PFSK-1 (cell line): ENCODE results near the gene MAP3K7.

Source experiments
- FOXP2 ChIP-seq: optimal IDR thresholded peaks from 2 replicates; pipeline ENCODE3; 2011; ENCODE audit warnings: borderline replicate concordance, control low read depth, inconsistent platforms; ENCODE audit not compliant: insufficient read depth; ENCODE audit errors: extremely low read length, extremely low read depth
- POLR2AphosphoS5 ChIP-seq: IDR thresholded peaks from 2 replicates; pipeline ENCODE4 v1.6.1; 2012; ENCODE audit warnings: low read depth, mild to moderate bottlenecking, control low read depth, low read length, moderate library complexity
- SIN3A ChIP-seq: IDR thresholded peaks from 2 replicates; pipeline ENCODE4 v1.6.1; 2012; ENCODE audit warnings: mild to moderate bottlenecking, low read length, moderate library complexity, borderline replicate concordance; ENCODE audit not compliant: insufficient read depth
- TAF1 ChIP-seq: IDR thresholded peaks from 2 replicates; pipeline ENCODE4 v1.6.1; 2012; ENCODE audit warnings: low read length, control low read depth, borderline replicate concordance; ENCODE audit not compliant: insufficient read depth
- TF ChIP-seq, protein P1 (sequence below), 2 experiments: IDR thresholded peaks; 2 replicates each; pipeline versions ENCODE4 v1.6.1 to v1.8.0; 2011 to 2012; ENCODE audit warnings: low read depth in 2 of 2, low read length in 2 of 2, control low read depth in 1 of 2, inconsistent platforms in 1 of 2, mild to moderate bottlenecking in 1 of 2, moderate library complexity in 1 of 2; ENCODE audit not compliant: insufficient read depth in 1 of 2

Gene MAP3K7

DNA sequence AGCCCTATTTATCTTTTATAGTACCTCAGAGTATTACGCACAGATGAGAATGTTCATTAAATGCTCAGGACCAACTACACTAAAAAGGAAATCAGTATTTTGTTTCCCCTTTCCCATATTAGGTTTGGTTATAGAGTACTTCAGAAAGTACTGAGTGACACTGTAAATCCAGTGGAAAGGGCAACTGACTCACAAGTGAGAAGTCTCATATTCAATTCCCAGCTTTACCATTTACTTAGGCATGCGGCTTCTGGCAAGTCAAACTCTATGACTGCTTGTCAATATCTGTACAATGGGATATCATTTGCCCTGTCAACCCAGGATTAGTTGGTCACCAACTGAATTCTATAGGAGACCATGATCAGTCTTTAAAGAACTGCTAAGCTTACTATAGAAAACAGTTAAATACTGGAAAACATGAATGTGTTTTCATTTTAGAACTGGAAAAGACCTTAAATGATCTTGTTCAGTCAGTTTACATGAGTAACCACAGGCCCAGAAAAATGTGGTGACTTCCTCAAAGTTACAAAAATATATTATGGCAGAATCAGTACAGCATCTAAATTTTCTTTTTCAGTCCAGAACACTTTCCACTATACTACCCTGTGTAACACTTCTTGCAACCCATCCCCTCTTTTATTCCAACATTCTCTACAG lies 3.6 kb downstream of the MAP3K7 start:
- TF ChIP-seq, protein P1, sequence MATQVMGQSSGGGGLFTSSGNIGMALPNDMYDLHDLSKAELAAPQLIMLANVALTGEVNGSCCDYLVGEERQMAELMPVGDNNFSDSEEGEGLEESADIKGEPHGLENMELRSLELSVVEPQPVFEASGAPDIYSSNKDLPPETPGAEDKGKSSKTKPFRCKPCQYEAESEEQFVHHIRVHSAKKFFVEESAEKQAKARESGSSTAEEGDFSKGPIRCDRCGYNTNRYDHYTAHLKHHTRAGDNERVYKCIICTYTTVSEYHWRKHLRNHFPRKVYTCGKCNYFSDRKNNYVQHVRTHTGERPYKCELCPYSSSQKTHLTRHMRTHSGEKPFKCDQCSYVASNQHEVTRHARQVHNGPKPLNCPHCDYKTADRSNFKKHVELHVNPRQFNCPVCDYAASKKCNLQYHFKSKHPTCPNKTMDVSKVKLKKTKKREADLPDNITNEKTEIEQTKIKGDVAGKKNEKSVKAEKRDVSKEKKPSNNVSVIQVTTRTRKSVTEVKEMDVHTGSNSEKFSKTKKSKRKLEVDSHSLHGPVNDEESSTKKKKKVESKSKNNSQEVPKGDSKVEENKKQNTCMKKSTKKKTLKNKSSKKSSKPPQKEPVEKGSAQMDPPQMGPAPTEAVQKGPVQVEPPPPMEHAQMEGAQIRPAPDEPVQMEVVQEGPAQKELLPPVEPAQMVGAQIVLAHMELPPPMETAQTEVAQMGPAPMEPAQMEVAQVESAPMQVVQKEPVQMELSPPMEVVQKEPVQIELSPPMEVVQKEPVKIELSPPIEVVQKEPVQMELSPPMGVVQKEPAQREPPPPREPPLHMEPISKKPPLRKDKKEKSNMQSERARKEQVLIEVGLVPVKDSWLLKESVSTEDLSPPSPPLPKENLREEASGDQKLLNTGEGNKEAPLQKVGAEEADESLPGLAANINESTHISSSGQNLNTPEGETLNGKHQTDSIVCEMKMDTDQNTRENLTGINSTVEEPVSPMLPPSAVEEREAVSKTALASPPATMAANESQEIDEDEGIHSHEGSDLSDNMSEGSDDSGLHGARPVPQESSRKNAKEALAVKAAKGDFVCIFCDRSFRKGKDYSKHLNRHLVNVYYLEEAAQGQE (IDR thresholded peaks at IDR 0.05; ENCODE audit: insufficient read depth in 1 of 2, low read depth in 2 of 2, low read length in 2 of 2) = no peak
- TF ChIP-seq POLR2AphosphoS5 (no peak), TAF1 (no peak), SIN3A (no peak), FOXP2 (no peak)

DNA sequence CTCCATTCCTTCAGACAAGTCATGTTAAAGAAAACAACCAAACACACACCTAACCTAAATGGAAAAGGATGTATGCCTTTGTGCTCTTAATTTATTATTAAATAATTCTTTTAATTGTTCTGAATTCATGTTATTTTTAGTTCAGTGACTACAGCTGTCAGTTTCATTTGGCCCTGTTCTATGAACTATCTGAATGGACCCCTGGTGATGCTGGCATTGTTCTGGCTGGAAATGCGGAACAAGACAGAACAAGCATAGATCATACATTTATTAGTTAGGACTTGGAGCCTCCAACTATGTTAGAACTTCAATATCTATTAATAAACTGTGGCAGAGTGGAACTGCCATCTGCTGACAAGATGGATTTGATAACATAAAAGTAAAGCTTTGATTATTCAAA lies 5.7 kb downstream of the MAP3K7 start:
- TF ChIP-seq FOXP2 (no peak), TAF1 (no peak), POLR2AphosphoS5 (no peak), SIN3A (no peak)
- TF ChIP-seq, protein P1 (IDR thresholded peaks at IDR 0.05; ENCODE audit: insufficient read depth in 1 of 2, low read depth in 2 of 2, low read length in 2 of 2) = no peak

DNA sequence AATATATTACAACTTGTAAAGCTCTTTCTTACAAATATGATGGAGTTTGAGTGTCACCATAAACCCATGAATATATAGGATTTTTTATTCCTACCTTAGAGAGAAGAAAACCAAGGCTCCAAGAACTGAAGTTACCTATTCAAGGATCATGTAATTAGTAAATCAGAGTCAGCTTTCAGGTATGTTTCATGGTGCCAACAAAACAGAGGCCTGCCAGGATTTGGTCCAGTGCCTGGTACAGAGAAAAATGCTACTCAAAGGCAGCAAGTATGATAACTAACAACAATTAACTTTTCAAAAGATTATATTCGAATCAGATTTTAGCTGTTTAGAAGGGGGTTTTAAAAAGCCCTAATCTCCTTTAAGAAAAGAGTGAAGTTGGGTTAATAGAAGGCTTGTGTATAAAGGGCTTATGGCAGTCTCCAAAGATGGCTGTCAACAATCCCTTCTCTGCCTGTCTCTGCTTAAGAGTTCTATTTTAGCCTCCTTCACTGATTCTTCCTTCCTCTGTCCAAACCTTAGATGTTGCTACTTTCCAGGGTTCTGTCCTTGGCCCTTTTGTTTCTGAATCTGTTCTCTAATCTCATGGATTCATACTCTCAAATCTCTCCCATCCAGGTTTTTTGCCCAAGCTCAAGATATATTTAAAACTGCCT lies 7.8 kb downstream of the MAP3K7 start:
- TF ChIP-seq POLR2AphosphoS5 (no peak), TAF1 (no peak)
- TF ChIP-seq, protein P1 (IDR thresholded peaks at IDR 0.05; ENCODE audit: insufficient read depth in 1 of 2, low read depth in 2 of 2, low read length in 2 of 2) = no peak

DNA sequence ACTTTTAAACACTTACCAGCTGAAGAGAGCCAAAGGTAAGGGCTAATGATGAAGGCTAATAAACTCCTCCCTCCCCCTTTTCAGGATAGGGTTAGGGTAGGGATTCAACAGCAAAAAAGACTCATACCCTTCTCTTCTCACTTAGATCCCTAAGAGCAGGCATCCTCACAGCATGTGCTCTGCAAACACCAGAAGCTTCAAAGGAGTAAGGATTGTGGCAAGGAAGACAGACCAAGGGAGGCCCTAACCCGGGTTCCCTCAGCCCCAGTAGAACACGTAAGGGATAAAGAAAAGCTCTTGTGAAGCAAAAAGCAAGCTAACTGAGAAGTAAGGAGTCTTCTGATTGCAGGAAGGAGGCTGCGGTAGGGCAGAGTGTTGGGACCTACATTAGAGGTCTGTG lies 11.6 kb downstream of the MAP3K7 start:
- no peak for TF ChIP-seq POLR2AphosphoS5
- no peak for TF ChIP-seq TAF1
- TF ChIP-seq FOXP2 = no peak
- TF ChIP-seq SIN3A = no peak
- TF ChIP-seq, protein P1 (IDR thresholded peaks at IDR 0.05; ENCODE audit: insufficient read depth in 1 of 2, low read depth in 2 of 2, low read length in 2 of 2) = no peak
